Measurements from ENCODE around the gene CSNK1A1L. TPM values are rescaled to one million over a fixed set of nuclear protein-coding genes. Genes with fewer than 3 reads are reported as not detected.

Gene CSNK1A1L
- total RNA-seq, 1 donor from 2014 or later, result not detected

DNA sequence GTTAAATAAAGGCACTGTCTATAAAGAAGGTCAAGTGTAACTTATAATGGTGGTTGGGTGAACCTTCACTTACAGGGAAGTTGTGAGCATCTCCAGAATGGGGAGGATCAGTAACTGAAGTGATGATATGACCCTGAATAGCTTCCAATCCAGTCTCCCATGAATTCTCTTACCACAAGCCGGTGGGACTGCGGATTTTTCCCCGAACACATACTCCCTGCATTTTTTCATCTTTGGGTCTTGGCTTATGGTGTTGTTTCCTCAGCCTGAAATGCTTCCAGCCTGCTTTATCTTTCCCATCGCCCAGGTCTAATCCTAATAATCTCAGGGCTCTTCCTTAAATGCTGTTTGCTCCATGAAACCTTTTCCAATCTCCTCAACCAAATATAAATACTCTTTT, 2.0 kb upstream of the CSNK1A1L start:
- no peak for DNase-seq (ENCODE audit: low spot score)

DNA sequence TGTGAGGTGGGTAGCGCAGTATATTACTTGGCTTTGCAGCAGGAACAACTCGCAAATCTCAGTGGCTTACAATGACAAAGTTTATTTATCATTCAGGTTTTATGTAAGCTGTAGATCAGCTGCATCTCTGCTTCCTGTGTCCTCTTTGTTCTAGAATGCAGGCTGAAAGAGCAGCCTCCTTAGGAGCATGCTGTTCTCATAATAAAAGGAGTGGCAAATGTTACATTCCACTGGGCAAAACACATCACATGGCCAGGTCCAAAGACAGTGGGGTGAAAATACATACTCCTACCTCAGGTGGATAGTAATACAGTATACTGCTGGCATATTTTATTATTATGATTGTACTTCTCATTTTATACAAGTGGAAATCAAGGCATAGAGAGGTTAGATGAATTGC, 1.2 kb upstream of the CSNK1A1L start:
- no peak for DNase-seq (ENCODE audit: low spot score)

DNA sequence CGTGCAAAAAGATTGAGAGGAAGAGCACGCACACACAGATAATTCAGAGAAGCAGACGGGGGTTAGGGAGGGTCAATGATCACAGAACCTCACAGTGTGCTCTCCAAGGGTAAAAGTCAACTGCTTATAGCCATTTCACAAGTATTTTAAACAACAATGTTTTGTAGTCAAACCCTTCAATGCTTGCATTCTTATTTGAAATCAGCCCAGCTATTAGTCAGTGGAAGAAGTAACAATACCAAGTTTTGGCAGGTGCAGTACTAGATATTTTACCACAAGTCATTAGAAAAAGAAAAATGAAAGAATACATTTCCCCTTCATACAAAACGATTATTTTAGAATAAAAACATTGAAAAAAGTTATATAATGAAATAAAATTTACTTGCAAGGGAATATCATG, 2.6 kb downstream of the CSNK1A1L start:
- DNase-seq (ENCODE audit: low spot score), result no peak

DNA sequence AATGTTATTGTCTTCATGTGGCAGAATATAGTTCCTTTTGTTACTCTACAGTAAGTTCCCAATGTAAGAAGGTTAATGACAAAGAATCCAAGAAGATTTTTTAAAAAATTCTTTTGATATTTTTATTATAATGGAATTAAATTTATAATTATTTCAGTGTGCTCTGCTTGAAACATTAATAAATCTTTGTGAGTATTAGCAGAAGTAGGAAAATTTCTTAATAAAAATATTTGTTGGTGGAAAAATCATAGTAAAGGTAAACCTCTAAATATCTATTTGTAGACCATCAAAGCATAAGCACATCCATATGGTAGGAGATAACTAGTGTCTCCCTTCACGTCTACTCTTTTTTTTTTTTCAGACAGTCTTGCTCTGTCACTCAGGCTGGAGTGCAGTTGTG, 4.3 kb downstream of the CSNK1A1L start:
- DNase-seq (ENCODE audit: low spot score), result no peak

DNA sequence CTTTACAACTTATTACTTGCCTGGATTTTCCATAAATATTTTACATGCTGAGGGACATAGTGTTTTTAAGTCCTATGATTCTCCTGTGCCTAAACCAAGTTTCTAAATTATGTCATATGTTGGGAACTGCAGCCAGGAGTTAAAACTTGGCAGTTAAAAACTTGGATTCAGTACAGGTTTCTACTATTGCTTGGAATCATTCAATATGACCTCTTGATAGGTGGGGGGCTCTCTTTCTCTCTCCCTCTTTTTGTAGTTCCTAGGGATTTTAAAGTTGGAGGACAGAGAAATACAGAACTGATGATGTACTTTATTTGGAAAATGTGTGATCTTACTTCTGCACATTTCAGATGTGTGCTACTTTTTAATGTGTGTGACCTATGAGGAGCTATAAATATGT, 4.7 kb downstream of the CSNK1A1L start:
- DNase-seq (ENCODE audit: low spot score), result no peak

DNA sequence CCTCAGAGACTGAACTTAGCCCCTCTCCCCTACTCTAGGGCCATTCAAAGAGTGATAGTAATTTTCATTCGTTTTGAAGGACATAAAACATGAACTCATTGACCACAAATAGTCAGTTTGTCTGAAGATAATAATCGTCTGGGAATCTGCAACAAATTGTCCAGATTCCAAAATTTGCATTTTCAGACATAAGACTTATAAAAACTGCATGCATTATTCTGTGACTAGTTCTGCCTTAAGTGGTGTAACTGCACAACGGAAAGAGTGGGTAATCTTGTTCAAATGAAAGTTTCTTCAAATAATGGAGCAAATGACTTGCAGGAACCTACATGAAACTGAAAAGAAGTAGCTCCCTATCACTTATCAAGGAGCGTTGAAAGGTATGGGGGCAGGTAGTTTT, 8.4 kb downstream of the CSNK1A1L start:
- DNase-seq (ENCODE audit: low spot score), result no peak

DNA sequence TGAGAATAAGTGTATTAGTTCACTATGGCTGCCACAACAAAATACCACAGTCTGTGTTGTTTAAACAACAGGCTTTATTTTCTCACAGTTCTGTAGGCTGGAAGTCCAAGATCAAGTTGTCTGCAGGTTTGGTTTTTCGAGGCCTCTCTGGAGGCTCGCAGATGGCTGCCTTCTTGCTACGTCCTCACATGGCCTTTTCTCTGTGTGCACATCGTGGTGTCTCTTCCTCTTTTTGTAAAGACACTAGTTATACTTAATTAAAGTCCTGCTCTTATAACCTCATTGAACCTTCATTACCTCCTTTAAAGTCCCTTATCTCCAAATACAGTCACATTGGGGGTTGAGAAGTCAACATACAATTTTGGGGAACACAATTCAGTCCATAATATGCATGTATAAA, 10.6 kb downstream of the CSNK1A1L start:
- DNase-seq (ENCODE audit: low spot score), result no peak

DNA sequence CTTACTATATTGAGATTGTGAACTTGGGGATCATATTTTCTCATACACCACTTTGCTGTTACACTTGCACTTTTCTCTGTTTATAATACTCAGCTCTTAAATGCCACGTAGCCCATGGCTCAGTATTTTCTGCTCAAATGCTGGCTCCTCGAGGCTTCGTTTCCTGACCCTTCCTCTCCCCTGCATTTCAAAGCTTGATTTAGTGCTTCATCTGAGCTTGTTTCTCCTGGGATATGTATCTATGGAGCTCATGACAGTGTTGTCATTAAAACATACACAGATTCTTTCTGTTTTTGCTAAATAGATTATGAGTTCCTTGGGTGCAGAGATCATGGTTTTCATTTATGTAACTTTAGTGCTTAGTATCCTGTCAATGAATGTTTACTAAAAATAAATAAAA, 11.4 kb downstream of the CSNK1A1L start:
- DNase-seq (ENCODE audit: low spot score), result no peak

DNA sequence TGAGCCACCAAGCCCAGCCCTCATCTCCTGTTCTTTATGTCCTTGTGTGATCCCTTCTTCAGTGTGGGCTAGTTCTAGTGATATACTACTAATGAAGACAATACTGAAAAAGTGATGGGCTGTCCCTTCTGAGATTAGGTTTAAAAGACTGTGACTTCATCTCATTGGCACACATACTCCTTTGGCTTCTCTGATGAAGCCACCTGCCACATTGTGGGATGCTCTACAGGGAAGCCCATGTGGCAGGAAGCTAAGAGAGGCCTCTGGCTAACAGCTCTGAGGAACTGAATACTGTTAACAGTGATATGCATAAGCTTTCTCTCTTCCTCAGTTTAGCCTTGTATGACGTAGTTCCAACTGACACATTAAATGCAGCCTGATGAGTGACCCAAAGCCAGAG, 13.6 kb downstream of the CSNK1A1L start:
- no peak for DNase-seq (ENCODE audit: low spot score)

DNA sequence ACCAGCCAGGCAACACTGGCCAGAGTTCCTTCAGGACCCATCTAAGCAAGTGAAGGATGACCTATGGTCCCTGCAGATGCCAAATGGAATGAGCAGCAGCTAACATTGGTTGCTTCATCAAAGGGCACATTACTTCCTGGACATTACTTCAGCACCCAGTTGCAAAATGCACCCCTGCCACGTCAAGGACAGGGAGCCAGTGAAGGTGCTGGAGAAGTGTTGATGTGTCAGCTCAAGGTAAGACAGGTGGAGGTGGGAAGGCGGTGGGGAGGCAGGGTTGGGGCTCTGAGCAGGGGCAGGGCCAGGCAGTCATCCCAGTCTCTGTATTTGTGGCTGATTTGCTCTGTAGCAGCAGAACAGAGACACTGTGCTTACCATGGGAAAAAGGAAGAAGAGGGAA, 14.6 kb downstream of the CSNK1A1L start:
- no peak for DNase-seq (ENCODE audit: low spot score)

DNA sequence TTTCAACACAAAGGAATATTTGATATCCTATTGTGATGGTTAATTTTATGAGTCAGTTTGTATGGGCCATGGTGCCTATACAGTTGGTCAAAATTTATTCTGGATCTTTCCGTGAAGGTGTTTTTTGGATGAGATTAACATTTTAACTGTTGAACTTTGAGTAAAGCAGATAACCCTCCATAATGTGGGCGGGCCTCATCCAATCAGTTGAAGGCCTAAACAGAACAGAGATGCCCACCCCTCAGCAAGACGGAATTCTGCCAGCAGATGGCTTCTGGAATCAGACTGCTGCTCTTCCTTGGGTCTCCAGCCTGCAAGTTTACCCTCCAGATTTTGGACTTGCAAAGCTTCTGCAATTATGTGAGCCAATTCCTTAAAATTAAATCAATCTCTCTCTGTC, 16.0 kb downstream of the CSNK1A1L start:
- DNase-seq (ENCODE audit: low spot score), result no peak

DNA sequence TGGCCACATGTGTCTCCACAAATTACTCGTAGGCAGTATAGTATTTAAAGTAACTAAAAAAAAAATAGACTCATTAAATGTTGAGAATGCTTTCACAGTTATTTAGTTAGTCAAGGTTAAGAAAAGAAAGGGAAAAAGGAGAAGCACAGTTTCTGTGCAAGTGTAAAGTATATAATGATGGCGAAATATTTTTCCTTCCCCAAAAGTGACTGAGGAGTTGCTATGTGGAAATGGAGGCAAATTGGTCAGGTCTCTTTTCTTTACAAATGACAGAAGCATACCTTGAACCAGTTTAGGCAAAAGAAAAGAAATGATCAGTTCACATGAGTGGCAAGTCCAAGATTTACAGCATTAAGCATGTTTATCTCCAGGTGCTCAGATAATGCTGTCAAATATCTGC, 18.0 kb downstream of the CSNK1A1L start:
- DNase-seq (ENCODE audit: low spot score), result no peak

DNA sequence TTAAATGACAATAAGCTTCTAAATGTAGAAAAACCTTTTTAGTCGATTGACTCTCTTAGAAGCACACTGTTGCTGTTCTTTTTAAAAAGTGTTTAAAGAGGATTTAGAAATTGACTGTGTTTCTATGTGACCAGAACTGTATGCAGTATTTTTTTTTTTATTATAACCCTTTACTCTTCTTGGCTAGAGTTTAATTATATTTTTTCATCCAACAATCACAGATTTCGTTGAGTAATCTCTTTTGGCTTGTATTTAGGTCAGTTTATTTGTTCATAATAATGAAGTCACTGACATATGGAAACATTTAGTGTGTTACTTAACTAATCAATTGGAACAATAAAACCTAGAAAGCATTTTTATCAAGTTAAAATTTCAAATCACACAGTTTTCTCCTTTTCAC, 19.9 kb downstream of the CSNK1A1L start:
- no peak for DNase-seq (ENCODE audit: low spot score)

DNA sequence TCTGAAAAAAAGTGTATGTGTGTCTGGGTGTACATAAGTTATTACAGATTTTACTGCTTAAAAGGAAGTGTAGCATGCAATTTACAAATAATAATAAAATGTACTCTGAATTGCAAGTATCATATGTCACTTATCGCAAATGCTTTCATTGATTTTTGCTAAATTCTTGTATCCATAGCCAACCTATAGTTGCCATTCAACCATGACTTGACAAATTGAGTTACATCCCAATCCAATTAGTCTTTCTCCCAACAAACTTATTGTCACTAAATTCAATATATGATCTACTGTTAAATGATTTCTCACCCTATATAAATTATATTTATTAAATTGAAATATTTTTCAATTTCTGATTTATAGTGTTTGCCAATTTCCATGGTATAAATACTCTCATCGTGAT, 28.6 kb downstream of the CSNK1A1L start:
- no peak for DNase-seq (ENCODE audit: low spot score)

DNA sequence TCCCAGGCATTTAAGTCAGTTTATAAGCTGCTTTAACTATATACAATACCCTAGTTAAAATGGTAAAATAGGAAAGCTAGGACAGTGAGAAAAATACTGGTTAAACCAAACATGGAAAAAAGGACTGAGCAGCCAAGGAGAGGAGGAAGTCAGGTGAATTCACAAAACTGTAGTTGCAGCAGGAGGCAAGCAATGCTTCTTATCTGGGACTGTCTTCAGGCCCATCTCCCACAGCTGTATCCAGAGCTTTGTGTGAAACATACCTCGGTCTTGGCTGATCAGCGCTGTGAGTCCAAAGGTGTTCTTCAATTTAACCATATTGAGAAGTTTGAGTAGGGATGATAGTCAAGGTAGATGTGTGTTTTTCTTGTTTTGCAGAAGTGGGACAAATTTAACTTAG, 30.3 kb downstream of the CSNK1A1L start:
- no peak for DNase-seq (ENCODE audit: low spot score)

DNA sequence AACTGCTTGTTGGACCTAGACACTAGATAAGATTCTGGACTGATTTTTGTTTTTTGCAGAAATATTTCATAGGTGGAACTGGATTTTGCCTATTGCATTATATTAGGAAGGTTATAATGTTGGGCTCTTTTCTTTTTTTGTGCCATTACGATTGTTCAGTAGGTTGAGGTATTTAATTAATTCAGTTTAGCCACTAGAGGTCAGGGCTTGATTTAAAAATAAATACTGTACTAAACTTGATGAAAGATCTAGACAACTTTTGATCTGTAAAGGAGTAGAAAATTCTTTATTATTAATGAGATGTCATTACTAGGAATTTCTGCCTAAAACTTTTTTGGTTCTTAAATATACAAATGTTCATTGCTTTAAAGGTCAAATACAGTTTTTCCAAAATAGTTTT, 30.8 kb downstream of the CSNK1A1L start:
- no peak for DNase-seq (ENCODE audit: low spot score)

DNA sequence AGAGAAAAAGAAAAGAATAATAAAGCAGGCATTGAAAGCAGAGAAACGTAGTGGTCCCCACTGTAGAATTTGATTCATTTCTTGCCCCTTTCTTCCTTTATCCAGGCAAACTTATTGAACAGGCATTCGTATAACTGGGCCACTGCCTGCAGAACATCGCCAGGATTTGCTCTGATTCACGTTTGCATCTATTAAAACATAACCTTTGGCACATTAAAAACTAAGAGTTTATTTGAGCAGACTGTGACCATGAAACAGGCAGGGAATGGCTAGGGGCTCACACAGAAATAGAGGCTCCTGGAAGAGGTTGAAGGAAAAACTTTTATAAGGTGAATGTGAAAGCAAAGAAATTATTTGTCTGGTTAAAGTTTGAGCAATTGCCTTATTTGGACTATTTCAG, 33.4 kb downstream of the CSNK1A1L start:
- no peak for DNase-seq (ENCODE audit: low spot score)

DNA sequence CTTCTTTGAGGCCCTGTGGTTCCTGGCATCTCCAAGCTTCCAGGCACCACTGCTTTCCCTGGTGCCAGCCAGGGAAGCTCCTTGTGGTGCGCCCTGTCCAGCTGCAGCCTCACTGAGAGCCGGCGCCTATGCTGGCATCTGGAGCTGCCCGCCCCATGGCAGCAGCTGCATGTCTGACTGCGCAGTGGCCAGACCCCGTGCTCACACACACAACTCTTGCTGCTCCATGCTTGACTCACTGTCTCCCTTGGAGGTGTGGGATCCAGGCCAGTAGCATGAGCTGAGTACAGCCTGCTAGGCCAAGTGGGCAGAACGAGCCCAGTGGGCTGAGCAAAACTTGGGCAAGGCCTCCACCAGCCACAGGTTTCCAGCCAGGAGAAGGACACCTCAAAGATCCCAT, 34.5 kb downstream of the CSNK1A1L start:
- no peak for DNase-seq (ENCODE audit: low spot score)

DNA sequence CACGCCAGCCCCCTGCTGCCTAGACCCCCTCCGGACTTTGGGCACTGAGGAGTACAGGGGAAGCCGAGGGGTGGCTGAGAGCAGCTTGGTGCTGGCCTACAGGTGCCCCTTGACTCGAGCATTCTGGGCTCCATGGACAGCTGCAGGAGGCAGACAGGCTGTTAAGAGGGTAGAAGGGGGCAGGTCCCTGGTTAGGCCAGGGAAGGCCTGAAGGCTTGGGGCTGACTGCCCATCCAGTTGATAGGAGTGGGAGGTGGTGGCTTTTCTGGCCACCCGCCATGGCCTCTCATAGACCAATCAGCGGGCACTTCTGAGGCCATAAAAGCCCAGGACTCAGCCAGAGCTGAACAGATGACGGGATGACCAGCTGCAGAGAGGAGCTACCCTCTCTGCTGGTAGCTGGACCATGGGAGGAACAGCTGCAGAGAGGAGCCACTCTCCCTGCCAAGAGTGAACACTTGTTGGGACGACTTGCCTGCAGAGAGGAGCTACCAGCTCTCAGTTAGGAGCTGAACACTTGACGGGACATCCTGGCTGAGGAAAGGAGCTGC, 35.2 kb downstream of the CSNK1A1L start:
- DNase-seq (ENCODE audit: low spot score), result no peak

DNA sequence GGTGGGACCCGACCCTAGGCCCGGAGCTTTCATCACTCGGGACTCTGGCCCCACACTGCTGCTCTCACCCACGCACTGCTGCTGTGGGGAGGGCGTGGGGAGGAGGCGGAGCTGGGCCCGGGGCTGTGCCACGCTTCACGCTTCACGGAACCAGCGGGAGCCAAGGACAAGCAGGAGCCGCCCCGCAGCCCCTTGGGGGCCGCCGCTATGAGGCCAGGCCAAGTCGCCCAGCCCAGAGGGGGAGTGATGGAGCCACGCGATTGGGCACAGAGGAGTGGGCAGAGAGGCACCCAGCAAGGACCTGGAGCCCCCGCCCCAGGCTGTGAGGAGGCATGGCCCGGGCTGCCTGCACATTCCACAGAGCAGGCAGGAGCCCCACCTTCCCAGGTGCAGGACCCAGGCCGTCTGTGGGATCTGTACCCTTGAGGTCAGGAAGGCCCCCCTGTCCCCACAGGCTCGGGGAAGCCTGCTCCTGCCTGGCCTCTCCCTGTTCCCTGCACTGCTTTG, 35.8 kb downstream of the CSNK1A1L start:
- no peak for DNase-seq (ENCODE audit: low spot score)

DNA sequence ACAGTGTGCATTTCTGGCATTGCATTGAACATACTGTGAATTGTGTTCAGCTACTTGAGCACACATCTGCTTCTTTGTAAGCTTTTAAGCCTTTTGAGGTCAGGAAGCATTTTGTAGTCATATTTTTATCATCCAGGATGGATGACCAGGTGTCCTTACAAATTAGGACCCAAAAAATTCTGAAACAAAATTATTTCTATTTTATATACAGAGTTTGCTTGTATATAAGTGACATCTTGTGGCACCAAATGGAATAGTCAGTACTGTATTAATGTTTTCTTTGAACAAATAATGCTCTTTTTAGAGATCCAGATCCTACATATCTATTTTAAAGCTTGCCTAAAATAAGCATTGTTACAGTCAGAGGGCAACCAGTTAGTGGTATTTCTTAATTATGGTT, 36.5 kb downstream of the CSNK1A1L start:
- no peak for DNase-seq (ENCODE audit: low spot score)

DNA sequence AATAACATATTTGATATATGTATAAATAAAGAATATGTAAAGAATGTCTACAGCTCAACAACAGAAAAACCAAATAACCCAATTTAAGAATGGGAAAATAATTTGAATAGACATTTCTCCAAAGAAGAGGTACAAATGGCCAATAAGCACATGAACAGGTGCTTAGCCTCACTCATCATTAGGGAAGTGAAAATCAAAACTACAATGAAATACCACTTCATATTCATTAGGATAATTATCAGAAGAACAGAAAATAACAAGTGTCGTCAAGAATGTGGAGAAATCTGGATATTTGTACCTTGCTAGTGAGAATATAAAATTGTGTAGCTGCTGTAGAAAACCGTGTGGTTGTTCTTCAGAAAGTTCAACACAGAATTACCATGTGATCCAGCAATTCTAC, 37.6 kb downstream of the CSNK1A1L start:
- no peak for DNase-seq (ENCODE audit: low spot score)

DNA sequence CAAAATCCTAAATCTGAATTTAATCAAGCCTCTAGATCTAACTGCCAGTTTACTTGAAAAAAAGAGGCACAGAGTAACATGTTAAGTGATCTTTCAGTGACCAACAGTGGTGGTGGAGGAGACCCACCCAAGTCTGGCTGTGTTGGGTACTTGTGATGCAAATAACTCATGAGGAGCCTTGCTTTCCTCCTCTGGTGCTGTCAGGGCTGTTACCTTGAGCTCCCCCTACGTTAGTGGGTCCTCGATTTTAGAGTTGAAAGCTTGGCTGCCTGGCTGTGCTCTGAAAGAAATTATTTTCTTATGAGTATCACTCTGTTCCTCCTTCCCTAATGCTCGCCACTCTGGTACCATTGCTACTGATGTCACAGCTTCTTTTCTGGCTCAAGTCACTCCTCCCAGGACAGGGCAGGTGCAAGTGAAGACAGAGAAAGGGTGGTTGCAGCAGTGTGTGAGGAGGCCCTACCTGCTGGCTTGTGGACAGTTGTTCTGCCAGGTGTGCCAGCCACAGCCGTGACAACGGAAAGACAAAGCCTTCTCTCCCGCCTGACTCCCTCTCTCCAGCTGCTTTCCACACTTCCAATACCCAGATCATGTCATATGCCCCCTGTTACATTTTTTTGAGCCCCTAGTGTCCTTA, 39.5 kb downstream of the CSNK1A1L start:
- no peak for DNase-seq (ENCODE audit: low spot score)

DNA sequence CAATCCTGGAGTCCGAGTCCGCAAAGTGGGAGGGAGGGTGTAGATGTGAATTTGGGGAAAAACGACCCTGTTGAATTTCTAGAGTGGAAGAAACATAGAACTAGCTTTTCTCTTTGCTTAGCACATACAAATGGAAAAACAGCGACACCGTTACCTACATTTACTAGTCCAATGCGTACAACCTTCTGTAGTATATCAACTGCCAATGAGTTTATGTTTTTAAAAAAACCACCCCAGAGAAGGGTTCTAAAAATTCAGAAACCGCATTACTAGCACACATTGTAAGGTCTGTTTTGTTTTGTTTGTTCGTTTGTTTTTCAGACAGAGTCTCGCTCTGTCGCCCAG, 45.6 kb downstream of the CSNK1A1L start:
- DNase-seq (ENCODE audit: low spot score), result no peak

All from mucosa of gallbladder (tissue), 1 donor.